HG03457 (cell line): ENCODE results near the gene HMX3.

ENCODE experiments used
- ATAC-seq: cut with Tn5 transposase; IDR thresholded peaks from one replicate; pipeline ENCODE4 v1.9.1; 2021; ENCODE audit warnings: moderate number of reproducible peaks; ENCODE audit not compliant: unreplicated experiment

HMX3 gene

DNA sequence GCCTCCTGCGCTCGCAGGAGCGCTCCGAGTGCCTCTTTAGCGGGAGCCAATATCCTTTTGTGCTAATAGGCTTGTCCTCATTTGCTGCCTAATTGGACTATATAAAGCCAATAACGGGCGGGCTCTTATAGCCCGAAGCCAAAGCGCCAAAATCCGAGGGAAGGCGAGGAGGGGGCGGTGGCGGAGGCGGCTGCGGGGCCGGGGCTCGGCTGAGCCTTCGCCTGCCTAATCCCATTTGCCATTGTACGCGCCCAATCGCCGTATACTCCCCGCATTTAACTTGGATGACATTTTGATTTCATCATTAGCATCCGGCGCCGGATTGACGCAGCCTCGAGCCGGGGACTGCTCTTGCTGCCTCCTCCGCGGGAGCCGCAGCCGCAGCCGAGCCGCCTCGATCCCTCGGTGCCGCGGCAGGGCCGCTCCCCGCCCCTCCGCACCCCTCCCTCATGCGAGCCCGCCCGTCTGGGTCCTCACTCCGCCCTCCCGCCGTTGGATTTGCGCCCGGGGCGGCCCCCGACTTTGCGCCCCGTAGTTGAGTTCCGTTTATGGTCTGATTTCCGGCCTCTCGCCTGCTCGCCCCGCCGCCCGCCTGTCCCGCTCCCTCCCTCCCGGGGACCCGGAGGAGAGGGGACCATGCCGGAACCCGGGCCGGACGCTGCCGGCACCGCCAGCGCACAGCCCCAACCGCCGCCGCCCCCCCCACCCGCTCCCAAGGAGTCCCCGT is at the start of gene HMX3:
HMX3 (plus strand) TSS at position 556 of the 727 bp plus-strand sequence; CDS start at position 637, 81 bp downstream.
- ATAC-seq: no peak

DNA sequence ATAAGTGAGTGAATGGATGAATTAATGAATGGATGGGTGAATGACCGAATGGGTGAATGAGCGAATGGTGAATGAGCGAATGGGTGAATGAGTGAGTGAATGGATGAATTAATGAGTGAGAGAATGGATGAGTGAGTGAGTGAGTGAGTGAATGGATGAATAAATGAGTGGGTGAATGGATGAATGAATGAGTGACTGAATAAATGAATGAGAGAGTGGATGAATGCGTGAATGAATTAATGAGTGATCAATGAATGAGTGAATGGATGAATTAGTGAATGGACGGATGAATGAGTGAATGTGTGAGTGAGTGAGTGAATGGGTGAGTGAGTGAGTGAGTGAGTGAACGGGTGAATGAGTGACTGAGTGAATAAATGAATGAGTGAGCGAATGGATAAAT is 49.5 kb upstream of the HMX3 start:
- no peak for ATAC-seq

DNA sequence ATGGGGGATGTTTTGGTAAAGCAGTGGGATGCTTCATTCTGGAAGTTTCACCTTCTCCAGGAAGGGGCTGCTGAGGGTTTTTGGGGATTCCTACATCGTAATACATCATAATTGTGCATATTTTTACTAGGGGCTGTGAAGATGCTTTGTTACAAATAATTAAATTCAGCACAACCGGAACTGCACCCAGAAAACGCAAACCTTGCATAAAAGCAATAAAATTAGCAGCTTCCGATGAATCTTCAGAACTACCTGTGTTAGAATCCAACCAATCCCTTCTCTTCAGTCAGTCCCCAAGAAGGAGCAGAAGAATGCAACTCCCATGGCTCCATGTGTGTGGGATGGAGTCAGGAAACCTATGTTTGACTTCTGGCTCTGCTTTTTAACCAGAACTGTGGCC is 48.4 kb upstream of the HMX3 start:
- ATAC-seq: no peak

DNA sequence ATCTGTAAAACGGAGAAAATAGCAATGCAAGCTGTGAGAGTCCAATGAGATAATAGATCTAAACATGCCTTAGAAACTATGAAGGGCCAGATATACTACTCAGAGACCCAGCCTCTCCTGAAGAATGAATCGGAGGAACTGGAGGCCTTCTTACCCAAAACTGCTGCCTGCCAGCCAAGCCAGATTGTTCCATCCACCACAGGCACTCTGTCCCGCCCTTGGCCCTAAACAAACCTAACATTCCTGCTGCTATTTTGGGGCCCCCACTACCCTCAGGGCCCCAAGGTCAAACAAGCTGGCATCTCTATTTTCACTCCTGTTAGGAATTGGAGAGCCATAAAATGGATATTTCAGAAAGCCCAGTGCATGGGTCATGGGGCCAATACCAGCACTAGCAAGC is 48.0 kb upstream of the HMX3 start:
- no peak for ATAC-seq

DNA sequence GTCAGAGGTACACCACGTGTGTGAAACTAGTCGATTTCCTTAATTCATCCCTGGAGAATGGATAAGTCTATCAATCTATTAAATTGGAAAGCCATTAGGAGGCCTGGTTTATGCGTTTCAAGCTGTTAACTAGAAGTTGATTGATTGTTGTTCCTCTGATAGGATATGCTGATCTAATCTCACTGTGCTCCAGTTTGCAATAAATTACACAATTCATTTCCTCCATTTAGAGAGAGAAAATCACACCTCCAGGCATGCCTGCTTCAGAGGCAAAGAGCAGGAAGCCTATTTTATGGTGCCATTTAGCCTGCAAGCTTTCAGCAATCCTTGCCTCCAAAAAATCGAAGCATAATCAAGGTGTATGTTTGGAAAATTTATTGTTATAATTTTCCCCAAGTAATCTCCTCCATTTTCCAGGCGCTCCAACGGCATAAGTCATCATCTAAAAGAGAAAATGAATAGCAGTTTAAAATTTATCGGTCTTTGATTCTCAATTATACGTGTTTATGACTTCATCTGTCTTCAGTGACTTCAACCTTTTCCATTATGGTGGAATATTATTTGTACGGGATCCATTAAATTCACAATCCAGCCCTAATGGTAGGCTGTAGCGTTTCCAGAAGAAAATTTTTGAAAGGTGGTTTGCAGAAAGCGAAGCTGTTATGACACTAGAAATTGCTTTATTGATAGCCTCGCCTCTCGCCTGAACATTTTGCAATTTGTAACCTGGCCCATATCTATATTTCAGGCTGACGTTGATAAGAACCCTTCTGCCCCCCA is 42.9 kb upstream of the HMX3 start:
- ATAC-seq: no peak

DNA sequence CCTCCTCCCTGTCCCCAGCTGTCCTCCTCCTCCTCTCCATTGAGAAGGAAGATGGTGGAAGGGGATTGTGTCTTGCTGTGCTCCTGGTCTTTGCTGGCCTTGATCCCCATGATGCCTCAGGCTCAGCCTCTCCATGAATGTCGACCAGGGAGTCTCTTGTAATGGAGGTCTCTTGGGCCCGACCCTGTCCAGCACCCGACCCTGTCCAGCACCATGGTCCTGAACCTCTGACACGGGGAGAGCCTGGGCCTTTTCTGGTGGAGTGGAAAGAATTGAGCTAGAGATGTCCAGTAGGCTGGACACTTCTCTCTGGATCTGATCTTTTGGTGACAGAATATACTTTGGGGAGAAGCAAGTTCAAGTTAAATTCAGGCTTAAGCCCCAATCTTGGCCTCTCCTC is 42.3 kb upstream of the HMX3 start:
- no peak for ATAC-seq

DNA sequence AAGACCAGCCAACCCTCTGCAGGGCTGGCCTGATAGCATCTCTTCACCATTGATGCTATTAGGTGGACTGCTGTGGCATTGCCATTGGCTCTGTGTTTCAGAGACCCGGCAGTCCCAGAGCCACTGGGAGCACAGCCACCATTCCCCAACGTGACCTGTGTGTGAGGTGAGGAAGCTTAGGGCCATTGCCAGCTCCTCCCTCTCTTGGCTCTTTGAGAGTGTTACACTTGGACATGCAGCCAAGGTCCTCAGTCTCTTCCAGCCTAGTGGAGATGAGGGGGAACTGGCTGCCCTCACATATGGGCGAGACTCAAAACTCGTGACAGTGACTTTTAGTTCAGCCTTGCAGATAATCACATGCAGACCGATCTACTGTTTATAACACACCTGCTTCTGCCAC is 39.3 kb upstream of the HMX3 start:
- no peak for ATAC-seq

DNA sequence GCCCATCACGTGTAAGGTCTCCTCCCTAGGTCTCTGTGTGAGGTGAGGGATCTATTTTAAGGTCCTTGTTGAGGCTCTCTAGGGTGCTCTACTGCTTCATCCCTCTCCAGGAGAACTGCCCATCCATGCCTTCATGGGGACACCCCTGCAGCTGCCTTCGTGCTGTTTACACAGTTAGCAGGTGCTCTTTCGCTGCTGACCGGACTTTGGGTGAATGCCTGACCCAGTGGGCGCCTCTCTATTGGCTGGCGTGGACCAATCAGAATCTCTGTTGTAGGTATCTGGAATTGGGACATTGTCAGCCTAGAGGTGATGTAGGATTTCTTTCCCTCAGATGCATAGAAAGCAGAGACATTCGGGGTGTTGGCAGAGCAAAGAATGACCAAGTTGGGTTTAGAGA is 38.7 kb upstream of the HMX3 start:
- ATAC-seq: no peak

DNA sequence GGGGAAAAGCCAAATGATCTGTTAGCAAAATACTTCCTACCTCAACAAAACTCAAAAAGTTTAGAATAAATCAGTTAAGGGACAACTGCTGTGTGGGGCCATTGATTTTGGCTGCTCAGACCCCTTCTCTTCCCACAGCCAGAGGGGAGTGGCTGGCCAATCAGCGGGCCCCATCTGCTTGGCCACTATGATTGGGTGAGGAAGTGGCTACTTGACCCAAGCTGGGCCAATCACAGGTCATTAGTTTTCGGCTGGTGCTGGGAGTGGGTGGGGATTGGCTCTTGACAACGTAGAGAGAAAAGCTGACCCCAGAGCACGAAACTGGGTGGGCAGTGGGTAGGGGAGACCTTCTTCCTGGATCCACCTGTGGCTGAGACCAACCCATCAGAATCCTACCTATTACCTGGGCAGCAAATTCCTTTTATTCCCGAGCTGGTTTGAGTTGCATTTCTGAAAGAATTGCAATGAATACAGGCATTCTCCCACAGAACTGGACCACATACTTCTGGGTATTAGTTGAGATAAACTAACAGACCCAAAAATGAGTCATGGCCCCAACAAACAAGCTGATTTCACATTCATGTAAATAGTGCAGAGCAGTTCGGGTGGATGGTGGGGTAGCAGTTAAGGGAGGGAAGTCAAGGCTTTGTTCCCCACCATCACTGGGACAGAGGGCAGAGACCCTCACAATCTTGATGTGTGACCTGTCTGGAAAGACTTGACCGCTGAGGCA is 35.6 kb upstream of the HMX3 start:
- no peak for ATAC-seq

DNA sequence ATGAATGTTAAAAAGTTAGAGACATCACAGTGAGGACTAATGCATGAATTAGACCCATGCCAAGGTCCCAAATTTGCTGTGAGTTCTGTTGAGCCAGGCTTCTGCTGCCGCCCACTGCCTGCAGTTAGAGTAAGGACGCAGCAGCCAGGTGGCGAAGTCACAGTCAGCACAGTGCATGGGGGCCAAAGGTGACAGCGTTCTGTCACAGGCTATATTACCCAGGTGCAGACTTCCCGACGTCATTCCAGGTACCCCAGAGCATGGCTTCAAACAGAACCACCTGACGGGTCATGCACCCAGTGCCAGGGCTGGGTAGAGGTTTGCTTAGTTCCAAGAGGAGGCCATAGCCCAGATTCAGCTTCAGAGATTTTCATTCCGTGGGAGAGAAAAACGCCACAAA is 33.9 kb upstream of the HMX3 start:
- no peak for ATAC-seq

DNA sequence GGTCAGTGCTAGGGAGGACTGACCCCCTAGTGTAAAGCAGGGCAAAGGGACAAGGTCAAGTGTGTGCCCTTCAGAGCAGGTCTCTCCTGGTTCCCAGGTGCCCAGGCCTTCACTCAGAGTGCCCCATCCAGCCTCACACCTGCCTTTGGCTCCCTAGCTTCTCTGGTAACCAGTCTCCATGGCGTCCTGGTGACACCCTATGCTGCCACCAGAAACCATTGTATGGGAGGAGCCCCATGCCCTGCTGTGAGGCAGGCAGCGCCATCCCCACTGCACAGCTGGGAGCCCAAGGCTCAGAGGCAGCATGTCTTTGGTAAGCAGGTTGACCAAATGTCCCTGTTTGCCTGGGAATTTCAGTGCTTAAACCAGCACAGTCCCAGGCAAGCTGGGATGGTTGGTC is 33.1 kb upstream of the HMX3 start:
- ATAC-seq: no peak

DNA sequence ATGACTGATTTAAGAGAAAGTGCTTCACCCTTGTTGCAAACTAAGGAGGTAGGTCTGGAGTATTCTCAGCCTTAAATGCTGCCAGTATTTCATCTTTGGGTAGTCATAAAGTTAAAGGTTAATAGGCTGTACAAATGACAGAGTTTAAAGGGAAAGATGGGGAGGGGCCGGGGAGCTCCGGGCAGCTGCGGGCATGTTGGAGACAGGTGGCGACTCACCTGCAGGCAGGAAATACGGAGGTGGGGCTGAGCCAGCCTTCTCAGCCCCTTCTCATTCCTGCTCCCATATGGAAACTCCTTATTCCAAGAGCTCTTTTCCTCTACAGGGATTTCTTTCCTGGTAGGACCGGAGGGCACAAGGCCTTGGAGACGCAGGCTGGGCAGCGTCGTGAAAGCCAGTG is 31.8 kb upstream of the HMX3 start:
- ATAC-seq: no peak

DNA sequence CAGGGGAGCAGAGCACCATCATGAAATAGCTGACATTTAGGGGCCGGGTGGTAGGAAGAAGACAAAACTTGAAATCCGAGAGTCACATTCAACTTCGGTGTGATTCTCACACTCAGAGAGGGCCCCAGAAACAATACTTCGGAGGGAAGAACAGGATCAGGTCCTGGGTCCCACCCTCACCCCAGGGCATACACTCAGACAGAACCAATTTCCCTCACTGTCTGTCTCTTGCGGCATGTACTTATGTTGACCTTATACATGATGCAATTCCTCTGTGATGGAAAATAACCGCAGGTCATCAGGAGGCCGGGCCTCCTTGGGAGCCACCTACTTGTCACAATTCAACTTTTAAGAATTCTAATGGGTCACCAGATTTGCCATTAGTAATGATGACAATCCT is 26.3 kb upstream of the HMX3 start:
- ATAC-seq: no peak

DNA sequence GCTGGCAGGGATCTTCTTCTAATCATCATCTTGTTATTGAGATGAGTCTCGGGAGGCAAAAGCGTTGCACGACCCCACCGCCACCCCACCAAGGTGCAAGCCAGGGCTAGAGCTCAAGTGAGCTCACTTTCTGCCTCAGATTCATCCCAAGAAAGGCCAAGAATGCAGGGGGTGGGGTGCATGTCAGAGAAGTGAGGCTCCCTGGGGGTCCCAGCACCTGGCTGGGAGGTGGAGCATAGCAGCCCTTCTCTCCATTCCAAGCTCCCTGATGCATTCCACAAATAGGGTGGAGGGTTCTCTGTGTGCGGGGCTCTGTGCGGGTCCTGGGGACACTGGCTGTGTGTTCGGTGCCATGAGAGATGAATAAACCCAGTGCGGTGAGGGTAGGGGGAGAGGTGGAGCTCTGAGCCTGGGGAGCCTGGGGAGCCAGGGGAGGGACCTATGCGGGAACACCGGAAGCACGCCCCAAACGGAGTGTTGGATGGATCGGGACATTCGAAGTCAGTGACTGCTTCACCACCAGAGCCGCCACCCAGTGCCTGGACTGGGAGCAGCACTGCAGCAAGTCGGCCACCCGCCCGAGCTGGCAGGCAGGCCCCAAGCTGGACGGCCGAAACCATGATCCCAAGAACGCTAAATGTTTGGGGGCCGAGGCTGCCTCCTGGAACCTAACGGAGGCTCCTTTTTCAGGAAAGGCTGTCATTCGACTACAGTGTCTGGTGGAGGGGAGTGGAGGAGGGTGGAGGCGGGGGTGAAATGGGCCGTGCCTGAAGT is 17.9 kb upstream of the HMX3 start:
- ATAC-seq: no peak

DNA sequence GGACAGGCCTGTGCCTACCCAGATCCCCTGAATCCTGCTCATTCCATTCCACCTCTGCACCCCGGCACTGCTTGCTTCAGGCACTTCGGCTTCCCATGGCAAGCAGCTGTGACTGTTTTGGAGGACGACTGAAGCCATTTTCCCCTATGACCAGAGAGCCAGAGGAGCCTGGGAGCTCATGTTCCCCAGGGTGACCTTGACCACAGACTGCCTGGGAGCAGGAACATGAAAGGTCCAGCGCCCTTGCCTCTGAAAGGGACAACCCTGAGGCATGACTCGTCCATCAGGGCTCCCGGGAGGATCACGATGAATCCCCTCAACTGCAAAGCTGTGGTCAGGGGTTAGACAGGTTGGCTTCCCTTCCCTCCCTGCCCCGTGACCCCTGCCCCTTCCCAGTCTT is 16.7 kb upstream of the HMX3 start:
- ATAC-seq: no peak

DNA sequence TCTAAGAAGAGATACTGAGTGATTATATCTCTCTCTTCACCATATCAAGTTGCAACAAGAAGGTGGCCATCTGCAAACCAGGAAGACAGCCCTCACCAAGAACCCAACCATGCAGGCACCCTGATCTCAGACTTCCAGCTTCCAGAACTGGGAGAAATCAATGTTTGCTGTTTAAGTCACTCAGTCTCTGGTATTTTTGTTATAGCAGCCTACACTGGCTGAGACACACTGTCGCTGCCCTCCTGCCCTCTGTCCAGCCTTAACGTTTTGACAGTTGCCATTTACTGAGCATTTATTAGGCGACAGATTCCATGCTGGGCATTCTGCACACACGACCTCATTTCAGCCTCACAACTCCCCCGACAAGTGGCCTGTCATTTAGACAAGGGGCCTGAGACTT is 9.5 kb upstream of the HMX3 start:
- no peak for ATAC-seq

DNA sequence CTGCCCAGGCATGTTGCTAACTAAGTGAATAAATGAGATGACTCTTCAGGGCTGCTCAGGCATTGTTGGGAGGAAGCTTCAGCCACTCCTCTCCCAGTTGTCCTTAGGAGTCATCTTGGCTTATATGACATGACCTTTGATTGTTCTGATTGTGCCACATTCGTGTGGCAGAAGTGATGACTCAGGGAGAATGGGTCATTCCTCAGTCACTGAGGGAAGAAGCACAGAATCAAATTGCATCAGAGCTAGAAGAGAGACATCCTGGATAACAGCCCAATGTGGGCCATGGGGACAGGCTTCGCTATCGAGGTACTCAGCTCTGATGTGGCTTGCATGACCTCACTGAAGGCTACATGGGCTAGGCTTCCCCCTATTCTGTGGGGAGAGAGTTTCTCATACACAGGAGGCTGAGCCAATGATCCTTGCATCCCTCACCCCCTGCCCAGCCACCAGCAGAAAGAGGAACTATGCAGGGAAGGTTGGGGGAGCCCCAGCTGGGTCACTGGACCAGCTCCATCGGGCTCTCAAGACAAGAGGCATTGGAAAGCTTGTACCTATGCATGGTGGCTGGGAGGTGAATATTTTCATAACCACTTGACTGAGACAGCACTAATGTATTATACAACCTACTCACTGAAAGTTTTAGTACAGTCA is 6.0 kb upstream of the HMX3 start:
- ATAC-seq: no peak

DNA sequence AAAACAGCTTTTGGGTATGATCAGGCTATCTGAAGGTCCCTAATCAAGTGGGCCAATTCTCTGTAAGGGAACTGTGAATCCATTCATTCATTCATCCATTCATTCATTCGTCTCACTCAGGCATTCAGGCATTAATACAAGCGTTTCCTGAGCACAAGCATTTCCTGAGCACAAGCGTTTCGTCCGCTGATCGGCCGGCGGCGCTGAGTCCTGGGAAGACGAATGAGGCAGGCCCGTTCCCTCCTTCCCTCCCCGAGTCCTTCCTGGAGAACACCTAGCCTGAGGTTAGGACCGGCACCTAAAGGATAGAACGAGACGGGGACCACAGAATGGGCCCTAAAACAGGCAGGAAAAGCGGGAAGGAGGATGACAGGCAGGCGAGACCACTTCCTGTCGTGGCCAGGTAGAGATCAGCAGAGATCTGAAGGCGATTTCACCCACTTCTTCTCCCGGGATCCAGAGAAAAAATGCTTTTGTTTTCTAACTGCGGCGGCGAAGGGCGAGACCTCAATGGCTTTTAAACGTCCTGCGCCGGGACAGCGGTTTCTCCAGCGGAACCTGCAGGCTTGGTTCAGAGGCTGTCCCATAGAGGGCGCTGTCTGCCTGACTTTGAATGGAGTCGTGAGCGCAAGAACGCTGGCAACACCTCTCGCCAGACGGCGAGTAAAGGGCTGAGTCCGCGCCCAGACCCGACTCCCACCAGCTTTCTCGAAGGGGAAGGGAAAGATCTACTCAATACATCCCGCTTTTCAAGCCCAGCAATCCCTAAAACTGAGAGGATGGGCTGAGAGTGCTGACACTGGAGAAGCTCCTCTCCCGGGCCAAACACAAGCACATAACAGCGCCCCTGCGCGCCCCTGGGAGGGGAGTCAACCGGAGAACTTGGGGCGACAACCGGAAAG is 2.9 kb upstream of the HMX3 start:
- ATAC-seq: peak; percentile 60

DNA sequence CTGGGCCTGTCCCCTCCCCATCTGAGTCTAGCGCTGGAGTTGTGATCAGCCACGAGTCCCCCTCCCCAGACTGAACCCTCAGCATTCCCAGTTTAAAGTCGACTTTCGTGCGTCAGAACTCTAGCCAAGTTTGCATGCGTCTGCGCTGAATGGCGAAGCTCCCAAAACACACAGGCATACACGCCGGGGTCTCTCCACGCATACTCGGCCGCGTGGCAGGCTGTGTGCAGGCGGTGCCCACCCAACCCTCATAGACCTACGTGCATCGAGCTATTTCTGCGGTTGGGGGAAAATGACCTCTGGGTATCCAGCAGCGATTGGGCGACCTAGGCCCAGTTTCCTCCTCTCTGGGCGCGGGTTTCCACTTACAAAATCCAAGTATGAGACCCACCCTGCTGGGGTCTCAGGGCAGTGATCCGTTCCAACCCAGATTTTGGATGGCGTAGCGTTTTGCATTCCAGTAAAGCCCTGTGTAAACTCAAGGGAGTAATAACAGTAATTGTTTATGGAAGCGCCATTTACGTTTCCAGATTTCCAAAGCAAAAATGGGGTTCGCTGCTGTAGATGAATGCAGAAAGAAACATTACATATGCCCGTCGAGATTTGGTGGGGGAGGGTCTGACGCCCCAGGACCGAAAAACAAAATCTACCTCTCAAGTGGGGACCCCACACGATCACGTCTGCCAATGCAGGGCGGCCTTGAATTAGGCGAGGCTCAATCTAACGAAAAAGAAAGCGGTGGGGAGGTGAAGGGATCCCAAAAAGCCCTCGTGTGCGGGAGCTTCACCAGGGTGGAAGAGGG is 2.0 kb upstream of the HMX3 start:
- ATAC-seq: no peak
